Gastroesophageal sphincter (tissue), 4 donors: ENCODE results near the gene MTERF2. TPM values are rescaled to one million over a fixed set of nuclear protein-coding genes. Genes with fewer than 3 reads are reported as not detected.

ENCODE experiments used
- ATAC-seq: fragments of 150-250 bp; one replicate; pipeline ENCODE4 v1.9.1; 2016; ENCODE audit warnings: mild to moderate bottlenecking, moderate library complexity
- H3K27ac ChIP-seq, 4 donors: fragments of 200-600 bp; sonication (generic) in 3 of 4; 1 replicate in 3 of 4; 2 replicates in 1 of 4; pipeline ENCODE4 v1.5.1; 2016 to 2019
- H3K27me3 ChIP-seq: fragments of 200-600 bp; sonication (generic); one replicate; pipeline ENCODE4 v1.5.1; 2019
- H3K36me3 ChIP-seq, 2 donors: fragments of 200-600 bp; sonication (generic); one replicate each; pipeline ENCODE4 v1.5.1; 2019; ENCODE audit warnings: control low read depth in 1 of 2
- H3K4me1 ChIP-seq, 3 donors: fragments of 200-600 bp; sonication (generic); 1 replicate in 2 of 3; 2 replicates in 1 of 3; pipeline ENCODE4 v1.5.1; 2016 to 2019; ENCODE audit warnings: control low read depth in 2 of 3
- H3K4me3 ChIP-seq, 2 donors: fragments of 200-600 bp; sonication (generic); one replicate each; pipeline ENCODE4 v1.5.1; 2019; ENCODE audit warnings: mild to moderate bottlenecking in 1 of 2, moderate library complexity in 1 of 2
- H3K9me3 ChIP-seq, 3 donors: fragments of 200-600 bp; sonication (generic); one replicate each; pipeline ENCODE4 v1.5.1; 2017 to 2019; ENCODE audit warnings: control low read depth in 2 of 3
- EP300 ChIP-seq: sonication (generic); formaldehyde crosslinking; IDR thresholded peaks from one replicate; pipeline ENCODE4 v1.6.1; 2017; ENCODE audit warnings: antibody characterized with exemption, mild to moderate bottlenecking
- POLR2A ChIP-seq, 2 donors: fragments of 450-650 bp; IDR thresholded peaks; one replicate each; pipeline ENCODE4 v1.6.1; 2017; ENCODE audit warnings: antibody characterized with exemption in 2 of 2, mild to moderate bottlenecking in 2 of 2, moderate library complexity in 1 of 2
- POLR2AphosphoS5 ChIP-seq: sonication (generic); formaldehyde crosslinking; IDR thresholded peaks from one replicate; pipeline ENCODE4 v1.6.1; 2017; ENCODE audit warnings: antibody characterized with exemption
- WGBS, 2 donors: methylation state at CpG; one replicate each; pipeline ENCODE4 v1.1.5; 2018; ENCODE audit warnings: low coverage in 1 of 2; 5-methylcytosine and 5-hydroxymethylcytosine counted together
- total RNA-seq, 4 donors: library from RNA; depleted of rRNA; stranded (reverse); fragments of >200 nt; gene quantifications; one replicate each; pipeline ENCODE4 v1.1.0, GENCODE V29; 2016
- TF ChIP-seq, protein P1 (sequence below), 4 experiments: fragments of 200-600 bp in 2 of 4; fragments of 450-650 bp in 2 of 4; sonication (generic) in 1 of 4; IDR thresholded peaks; one replicate each; pipeline ENCODE4 v1.5.1; 2017 to 2019; ENCODE audit warnings: antibody characterized with exemption in 4 of 4, mild to moderate bottlenecking in 2 of 4, moderate library complexity in 2 of 4

The MTERF2 gene
- total RNA-seq, 4 donors from 2014 or later, result 22.5 to 35.0 (median 29.4) TPM

DNA sequence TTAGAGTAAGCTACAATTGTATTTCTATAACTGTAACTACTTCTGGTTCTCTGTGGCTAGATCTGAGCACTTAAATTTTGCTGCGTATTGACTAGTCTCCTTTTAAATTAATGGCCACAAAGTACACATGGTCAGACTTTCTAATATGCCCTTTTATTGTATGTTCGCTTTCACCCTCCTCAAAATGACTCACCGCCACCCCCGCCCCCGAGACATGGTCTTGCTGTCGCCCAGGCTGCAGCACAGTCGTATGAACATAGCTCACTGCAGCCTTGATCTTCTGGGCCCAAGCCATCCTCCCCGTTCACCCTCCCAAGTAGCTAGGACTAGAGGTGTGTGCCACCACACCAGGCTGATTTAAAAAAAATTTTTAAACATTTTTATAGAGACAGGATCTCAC is 11.8 kb downstream of the MTERF2 start:
- no peaks in the 10 kb centered on the region for H3K9me3 ChIP-seq
- ATAC-seq, result no peak
- H3K27ac ChIP-seq, result peak overlapping the region in 2 of 4 donors; percentile 18 to 56
- H3K36me3 ChIP-seq, result peaks cover 0 to 17% of the 10 kb centered on the region in 2 donors
- no peak overlapping the region for H3K4me3 ChIP-seq
- H3K27me3 ChIP-seq, result no peaks in the 10 kb centered on the region
- 85 to 91% methylated on average over 7 to 8 of the region's 8 CpGs for WGBS, 2 donors
- TF ChIP-seq POLR2A (IDR thresholded peaks at IDR 0.05) (no peak), EP300 (no peak), POLR2AphosphoS5 (no peak)
- TF ChIP-seq, protein P1, sequence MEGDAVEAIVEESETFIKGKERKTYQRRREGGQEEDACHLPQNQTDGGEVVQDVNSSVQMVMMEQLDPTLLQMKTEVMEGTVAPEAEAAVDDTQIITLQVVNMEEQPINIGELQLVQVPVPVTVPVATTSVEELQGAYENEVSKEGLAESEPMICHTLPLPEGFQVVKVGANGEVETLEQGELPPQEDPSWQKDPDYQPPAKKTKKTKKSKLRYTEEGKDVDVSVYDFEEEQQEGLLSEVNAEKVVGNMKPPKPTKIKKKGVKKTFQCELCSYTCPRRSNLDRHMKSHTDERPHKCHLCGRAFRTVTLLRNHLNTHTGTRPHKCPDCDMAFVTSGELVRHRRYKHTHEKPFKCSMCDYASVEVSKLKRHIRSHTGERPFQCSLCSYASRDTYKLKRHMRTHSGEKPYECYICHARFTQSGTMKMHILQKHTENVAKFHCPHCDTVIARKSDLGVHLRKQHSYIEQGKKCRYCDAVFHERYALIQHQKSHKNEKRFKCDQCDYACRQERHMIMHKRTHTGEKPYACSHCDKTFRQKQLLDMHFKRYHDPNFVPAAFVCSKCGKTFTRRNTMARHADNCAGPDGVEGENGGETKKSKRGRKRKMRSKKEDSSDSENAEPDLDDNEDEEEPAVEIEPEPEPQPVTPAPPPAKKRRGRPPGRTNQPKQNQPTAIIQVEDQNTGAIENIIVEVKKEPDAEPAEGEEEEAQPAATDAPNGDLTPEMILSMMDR (IDR thresholded peaks at IDR 0.05), result no peak
- H3K4me1 ChIP-seq, result peaks cover 9 to 83% (median 23%) of the 10 kb centered on the region in 3 donors

DNA sequence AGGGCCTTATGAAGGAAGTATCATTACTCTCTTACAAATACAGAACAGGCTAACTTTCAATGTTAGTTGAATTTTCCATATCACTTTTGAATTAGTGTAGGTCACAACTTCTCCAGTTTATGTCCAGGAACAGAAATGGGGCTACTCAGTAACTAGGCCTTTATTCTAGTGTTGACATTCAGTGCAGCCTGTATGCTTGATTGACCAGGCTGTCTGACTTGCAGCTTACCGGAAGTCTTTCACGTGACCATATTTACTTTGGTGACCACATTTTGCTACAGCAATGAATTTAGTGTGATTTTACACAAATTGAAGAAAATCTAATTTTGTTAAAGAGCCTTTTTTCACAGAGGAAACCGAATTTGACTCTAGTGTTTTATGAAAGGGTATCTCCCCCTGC is 12.4 kb downstream of the MTERF2 start:
- WGBS, 2 donors, result 86 to 90% methylated on average over 1 to 3 of the region's 3 CpGs
- Histone ChIP-seq H3K4me1 (peaks cover 9 to 78% (median 23%) of the 10 kb centered on the region in 3 donors), H3K36me3 (peaks cover 0 to 21% of the 10 kb centered on the region in 2 donors), H3K4me3 (no peak overlapping the region), H3K27ac (peak overlapping the region in 3 of 4 donors; percentile 12 to 25 (median 17)), H3K27me3 (no peaks in the 10 kb centered on the region), H3K9me3 (no peaks in the 10 kb centered on the region)
- no peak for ATAC-seq
- TF ChIP-seq, protein P1 (IDR thresholded peaks at IDR 0.05), result no peak
- TF ChIP-seq EP300, result no peak
- TF ChIP-seq POLR2AphosphoS5, result no peak
- no peak for TF ChIP-seq POLR2A (IDR thresholded peaks at IDR 0.05)

DNA sequence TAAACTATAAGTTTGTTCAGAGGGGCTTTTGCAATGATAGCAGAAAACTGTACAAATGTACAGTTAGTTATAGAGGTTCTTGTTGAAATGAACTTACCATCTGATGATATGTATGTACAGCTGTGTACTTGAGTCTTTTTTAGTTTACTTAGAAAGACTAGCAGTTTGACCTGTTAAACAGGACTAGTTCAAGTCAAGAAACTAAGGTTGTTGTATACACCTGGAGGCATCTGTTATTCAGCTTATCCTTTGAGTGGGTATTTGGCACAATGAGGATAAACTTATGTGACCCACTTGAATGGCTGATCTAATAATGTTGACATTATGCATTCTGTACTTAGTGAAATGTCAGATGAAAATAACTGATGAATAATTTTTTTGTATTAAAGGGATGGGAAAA is 13.4 kb downstream of the MTERF2 start:
- no peak overlapping the region for H3K27ac ChIP-seq
- H3K4me1 ChIP-seq, result peaks cover 9 to 68% (median 22%) of the 10 kb centered on the region in 3 donors
- H3K36me3 ChIP-seq, result peaks cover 0 to 29% of the 10 kb centered on the region in 2 donors
- ATAC-seq, result no peak
- H3K9me3 ChIP-seq, result no peaks in the 10 kb centered on the region
- no peak overlapping the region for H3K4me3 ChIP-seq
- H3K27me3 ChIP-seq, result no peaks in the 10 kb centered on the region
- no peak for TF ChIP-seq POLR2A (IDR thresholded peaks at IDR 0.05)

DNA sequence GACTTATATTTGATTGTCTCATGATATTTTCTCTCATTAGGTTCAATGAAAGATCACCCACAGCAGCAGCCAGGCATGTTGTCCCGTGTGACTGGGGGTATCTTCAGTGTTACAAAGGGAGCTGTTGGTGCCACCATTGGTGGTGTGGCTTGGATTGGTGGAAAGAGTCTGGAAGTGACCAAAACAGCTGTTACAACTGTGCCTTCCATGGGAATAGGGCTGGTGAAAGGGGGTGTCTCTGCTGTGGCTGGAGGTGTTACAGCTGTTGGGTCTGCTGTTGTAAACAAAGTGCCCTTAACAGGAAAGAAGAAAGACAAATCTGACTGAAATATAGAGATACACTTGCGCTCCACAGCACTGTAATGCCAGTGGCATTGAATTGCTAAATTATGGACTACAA is 15.9 kb downstream of the MTERF2 start:
- Histone ChIP-seq H3K4me3 (no peak overlapping the region), H3K36me3 (peaks cover 0 to 49% of the 10 kb centered on the region in 2 donors), H3K9me3 (no peaks in the 10 kb centered on the region), H3K27me3 (no peaks in the 10 kb centered on the region), H3K4me1 (peaks cover 1 to 54% (median 7%) of the 10 kb centered on the region in 3 donors), H3K27ac (no peak overlapping the region)
- ATAC-seq, result no peak
- WGBS, 2 donors, result 92% methylated on average over 2 of the region's 2 CpGs
- no peak for TF ChIP-seq EP300
- TF ChIP-seq, protein P1 (IDR thresholded peaks at IDR 0.05), result no peak
- no peak for TF ChIP-seq POLR2AphosphoS5
- no peak for TF ChIP-seq POLR2A (IDR thresholded peaks at IDR 0.05)

DNA sequence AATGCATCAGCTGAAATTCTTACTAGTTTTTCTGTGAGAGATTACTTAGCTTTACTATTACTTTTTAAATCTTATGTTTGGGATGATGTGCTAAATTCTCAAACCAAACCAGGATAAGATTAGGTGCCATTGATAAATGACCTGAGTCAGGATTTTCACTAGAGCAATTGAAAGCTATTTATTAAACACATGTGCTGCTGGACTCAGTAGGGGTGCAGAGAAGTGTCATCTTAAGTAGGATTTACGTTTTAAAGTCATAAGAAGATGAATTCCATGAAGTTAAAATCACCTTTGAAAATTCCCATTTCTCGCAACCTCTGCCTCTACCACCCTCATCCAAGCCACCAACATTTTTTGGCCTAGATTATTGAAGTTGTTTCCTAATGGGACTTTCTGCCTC is 22.4 kb downstream of the MTERF2 start:
- H3K36me3 ChIP-seq, result peaks cover 0 to 39% of the 10 kb centered on the region in 2 donors
- H3K4me3 ChIP-seq, result no peak overlapping the region
- no peak for ATAC-seq
- H3K9me3 ChIP-seq, result no peaks in the 10 kb centered on the region
- H3K27ac ChIP-seq, result no peak overlapping the region
- no peaks in the 10 kb centered on the region for H3K27me3 ChIP-seq
- TF ChIP-seq POLR2A (IDR thresholded peaks at IDR 0.05) (no peak), POLR2AphosphoS5 (no peak), EP300 (no peak)
- TF ChIP-seq, protein P1 (IDR thresholded peaks at IDR 0.05), result no peak
- H3K4me1 ChIP-seq, result peaks cover 0 to 43% (median 3%) of the 10 kb centered on the region in 3 donors
- 60 to 81% methylated on average over 2 of the region's 2 CpGs for WGBS, 2 donors
